Lower leg skin (tissue), 3 donors: ENCODE measurements around the gene CPA5.

Experiments
- CTCF ChIP-seq, 3 donors: fragments of 450-650 bp; IDR thresholded peaks; one replicate each; pipeline ENCODE4 v1.5.1; 2016; ENCODE audit warnings: antibody characterized with exemption in 3 of 3, mild to moderate bottlenecking in 3 of 3, moderate library complexity in 2 of 3
- POLR2A ChIP-seq, 2 donors: fragments of 450-650 bp; IDR thresholded peaks; one replicate each; pipeline ENCODE4 v1.6.1; 2016 to 2017; ENCODE audit warnings: antibody characterized with exemption in 2 of 2, mild to moderate bottlenecking in 1 of 2, moderate library complexity in 1 of 2

- TF ChIP-seq CTCF (IDR thresholded peaks at IDR 0.05) (no peak), POLR2A (IDR thresholded peaks at IDR 0.05) (no peak)
Observed at GRCh38 chr7:130302649-130303048, 42.0 kb upstream of the CPA5 start.
